Muscle of back (tissue), 11 donors: ENCODE data around the gene HOXB4. TPM values are rescaled to one million over a fixed set of nuclear protein-coding genes. Genes with fewer than 3 reads are reported as not detected.

Experiments used
- DNase-seq, 3 donors: peaks; one replicate each; pipeline versions ENCODE4 v3.0.0 to v3.0.0-alpha.2; 2013
- polyA plus RNA-seq, 10 donors: library from polyadenylated mRNA; unstranded; fragments of 120-200 nt; gene quantifications; one replicate each; pipeline ENCODE4 v1.2.1, GENCODE V29; 2013; ENCODE audit not compliant: insufficient read length in 10 of 10

Gene HOXB4
- polyA plus RNA-seq, 10 donors: 1.1 to 10.7 (median 6.1) TPM

- no peak for DNase-seq
These were observed 38.0 kb upstream of the HOXB4 start for GRCh38 chr17:48615963-48616716.

GRCh38 chr17:48615047-48615962, 37.2 kb upstream of the HOXB4 start, which contains the start of gene HOXB8:
HOXB8 (minus strand) TSS chr17:48615292; CDS start chr17:48614704, 588 bp downstream.
- no peak for DNase-seq

- DNase-seq: peak in 1 of 3 donors; percentile 73
These were observed 35.9 kb upstream of the HOXB4 start for GRCh38 chr17:48613862-48614694.

- peak in 2 of 3 donors; percentile 37 to 67 for DNase-seq
These were observed 34.9 kb upstream of the HOXB4 start for GRCh38 chr17:48612854-48613691.

GRCh38 chr17:48612456-48612853, 34.3 kb upstream of the HOXB4 start:
- peak in 1 of 3 donors; percentile 33 for DNase-seq

- DNase-seq: no peak
These were observed 33.7 kb upstream of the HOXB4 start for GRCh38 chr17:48611681-48612455.

- no peak for DNase-seq
These were observed 33.1 kb upstream of the HOXB4 start for GRCh38 chr17:48611213-48611612.

- DNase-seq: peak; percentile 59 to 86 (median 79)
These were observed 32.4 kb upstream of the HOXB4 start, which contains the start of gene HOXB7 for GRCh38 chr17:48610282-48611211. HOXB7 (minus strand) TSS chr17:48611017; CDS start chr17:48610918, 99 bp downstream.

GRCh38 chr17:48609759-48610281, 31.7 kb upstream of the HOXB4 start:
- no peak for DNase-seq

GRCh38 chr17:48609033-48609432, 30.9 kb upstream of the HOXB4 start:
- DNase-seq: no peak

GRCh38 chr17:48608494-48608834, 30.3 kb upstream of the HOXB4 start:
- DNase-seq: no peak

GRCh38 chr17:48606892-48607614, 28.9 kb upstream of the HOXB4 start:
- DNase-seq: no peak

- DNase-seq: peak in 1 of 3 donors; percentile 55
These were observed 28.1 kb upstream of the HOXB4 start for GRCh38 chr17:48605991-48606891.

- no peak for DNase-seq
These were observed 27.3 kb upstream of the HOXB4 start for GRCh38 chr17:48605409-48605919.

GRCh38 chr17:48604770-48605329, 26.7 kb upstream of the HOXB4 start, which contains the start of gene HOXB6:
HOXB6 (minus strand) TSS chr17:48604986; CDS start chr17:48598150, 6,836 bp downstream.
- DNase-seq: peak in 1 of 3 donors; percentile 66
